GM18498 (cell line): ENCODE measurements around the gene PALM2AKAP2.
"Not testable (repeated sequence)": the region's sequence is repeated elsewhere in the genome, so short reads cannot be mapped to it uniquely, and the experiment has no call there.

Experiments
- ATAC-seq: cut with Tn5 transposase; IDR thresholded peaks from one replicate; pipeline ENCODE4 v1.9.1; 2021; ENCODE audit warnings: mild to moderate bottlenecking, moderate library complexity; ENCODE audit not compliant: unreplicated experiment

PALM2AKAP2 gene

DNA sequence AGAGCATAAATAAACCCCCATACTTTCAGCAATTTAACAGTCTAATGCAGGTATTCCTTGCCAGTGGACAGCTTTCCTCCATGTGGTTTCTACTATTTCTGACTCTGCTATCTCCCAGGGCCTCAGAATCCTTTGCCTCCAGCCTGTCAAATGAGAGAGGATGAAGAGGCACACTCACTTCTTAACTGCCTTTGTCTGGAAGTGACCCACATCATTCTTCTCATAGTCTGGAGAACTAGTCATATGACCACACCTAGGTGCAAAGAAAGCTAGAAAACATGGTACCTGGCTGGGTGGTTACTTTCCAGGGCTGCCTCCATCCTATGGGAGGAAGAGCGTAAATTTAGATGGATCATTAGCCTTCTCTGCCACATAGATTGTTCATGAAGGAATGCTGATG is 22.5 kb downstream of the PALM2AKAP2 start:
- no peak for ATAC-seq

DNA sequence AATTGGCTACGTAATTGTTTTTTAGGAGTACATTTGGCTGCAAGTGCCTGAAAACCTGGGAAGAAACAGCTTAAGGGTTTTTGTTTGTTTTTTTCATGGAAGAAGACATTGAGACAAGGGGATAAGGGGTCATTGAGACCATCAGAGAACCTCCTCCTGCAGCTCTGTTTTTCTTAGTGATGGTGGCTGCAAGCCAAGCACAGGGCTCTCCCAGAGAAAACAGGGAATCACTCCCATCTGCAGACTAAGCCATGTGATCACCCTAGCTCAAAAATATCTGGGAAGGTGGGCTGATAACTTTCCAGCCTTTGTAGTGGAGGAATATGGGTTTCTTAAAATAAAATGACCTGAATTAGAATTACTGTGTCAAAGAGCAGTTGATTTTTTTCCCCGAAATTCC is 25.1 kb downstream of the PALM2AKAP2 start:
- ATAC-seq: no peak

DNA sequence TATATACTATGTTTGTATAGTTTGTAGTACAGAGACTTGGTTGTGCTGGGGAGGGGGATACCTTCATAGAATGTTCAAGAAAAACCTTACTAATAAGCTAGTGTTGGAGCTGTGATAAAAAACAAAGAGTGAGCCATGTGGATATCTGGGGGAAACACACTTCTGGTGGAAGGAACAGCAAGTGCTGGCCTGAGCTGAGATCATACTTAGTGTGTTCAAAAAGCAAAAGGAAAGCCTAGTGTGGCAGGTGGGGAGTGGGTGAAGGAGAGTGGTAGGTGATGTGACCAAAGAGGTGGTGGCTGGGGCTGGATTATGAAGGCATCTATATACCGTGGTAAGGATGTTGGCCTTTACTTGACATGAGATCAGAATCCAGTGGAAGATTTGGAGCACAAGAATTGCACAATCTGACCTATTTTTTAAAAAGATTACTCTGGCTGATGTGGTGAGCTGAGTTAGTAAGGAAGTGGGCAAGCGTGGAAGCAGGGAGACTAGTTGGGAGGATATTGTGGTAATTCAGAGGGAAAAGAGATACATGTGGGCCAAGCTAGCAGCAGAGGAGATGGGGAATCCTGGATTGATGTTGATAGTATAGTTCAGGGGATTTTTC is 26.6 kb downstream of the PALM2AKAP2 start:
- ATAC-seq: no peak

DNA sequence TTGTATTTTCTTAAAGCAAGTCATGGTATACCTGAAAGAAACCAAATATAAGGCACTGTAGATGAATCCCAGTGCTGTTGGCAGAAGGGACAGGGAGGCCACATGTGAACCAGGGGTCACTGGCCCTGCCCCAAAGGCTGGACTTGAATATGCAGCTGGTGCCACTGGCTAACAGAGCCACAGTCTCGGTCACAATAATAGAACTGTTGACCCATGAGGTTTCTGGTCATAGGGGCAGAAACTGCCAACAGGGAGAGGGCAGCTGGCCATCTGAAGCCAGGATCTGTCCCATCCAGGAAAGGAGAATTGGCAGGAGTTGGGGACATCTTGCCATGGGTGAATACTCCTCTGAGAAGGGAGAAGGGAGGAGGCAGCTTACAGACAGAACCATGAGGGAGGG is 31.9 kb downstream of the PALM2AKAP2 start:
- no peak for ATAC-seq

DNA sequence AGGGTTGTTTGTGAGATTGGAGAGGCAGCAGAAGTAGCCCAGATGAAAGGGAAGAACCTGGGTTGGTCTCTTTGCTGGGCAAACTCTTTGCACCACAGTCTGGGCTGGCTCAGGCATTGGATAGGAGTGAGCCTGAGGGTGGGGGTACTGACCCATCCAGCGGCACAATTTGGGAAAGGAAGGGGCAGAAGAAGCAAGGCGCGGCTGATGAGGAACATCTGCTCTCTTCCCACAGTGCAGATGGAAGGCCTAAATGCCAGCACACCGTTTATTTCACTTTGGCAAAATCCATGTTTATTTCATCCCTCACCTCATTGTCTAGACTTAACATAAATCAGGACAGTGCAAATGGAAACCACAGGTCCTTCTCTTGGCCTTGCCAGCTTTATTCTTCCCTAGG is 32.3 kb downstream of the PALM2AKAP2 start:
- no peak for ATAC-seq

DNA sequence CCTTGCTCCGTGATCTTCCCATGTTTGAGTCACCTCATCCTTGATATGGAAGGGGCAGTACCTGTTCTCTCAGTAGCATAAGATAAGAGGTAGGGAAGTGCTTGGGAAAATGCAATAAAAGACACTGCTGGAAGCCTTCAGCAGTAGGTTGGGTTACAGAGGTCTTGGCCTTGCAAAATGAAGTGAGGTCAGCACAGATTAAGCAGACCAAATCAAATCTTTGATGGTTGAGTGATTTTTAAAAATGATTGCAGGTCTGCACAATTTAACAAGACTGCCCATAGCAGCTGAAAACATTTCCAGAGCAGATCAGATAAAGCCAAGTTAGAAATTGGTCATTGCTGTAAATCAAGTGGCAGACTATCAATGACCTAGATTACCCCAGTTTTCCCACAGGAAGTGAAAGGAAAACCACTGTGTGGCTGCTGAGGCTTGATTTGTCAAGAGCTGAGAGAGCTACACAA is 32.9 kb downstream of the PALM2AKAP2 start:
- ATAC-seq: no peak

DNA sequence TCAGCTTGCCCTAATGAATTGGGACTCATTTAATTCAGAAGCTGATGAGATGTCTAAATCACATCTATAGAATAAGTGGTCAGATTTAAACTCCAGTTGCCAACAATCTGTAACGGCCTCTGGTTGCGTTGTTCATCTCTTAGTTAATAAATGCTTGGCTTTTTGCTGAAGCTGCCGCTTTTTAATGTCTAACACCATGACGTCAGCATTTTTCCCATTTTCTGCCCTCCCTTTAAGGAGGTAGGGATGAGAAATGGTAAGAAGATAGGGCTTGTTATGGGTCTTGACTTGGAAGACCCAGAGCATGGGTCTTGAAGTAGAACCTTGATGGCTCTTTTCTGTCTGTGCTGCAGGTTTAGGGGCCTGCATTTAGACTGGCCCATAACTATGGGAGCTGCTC is 33.3 kb downstream of the PALM2AKAP2 start:
- no peak for ATAC-seq

DNA sequence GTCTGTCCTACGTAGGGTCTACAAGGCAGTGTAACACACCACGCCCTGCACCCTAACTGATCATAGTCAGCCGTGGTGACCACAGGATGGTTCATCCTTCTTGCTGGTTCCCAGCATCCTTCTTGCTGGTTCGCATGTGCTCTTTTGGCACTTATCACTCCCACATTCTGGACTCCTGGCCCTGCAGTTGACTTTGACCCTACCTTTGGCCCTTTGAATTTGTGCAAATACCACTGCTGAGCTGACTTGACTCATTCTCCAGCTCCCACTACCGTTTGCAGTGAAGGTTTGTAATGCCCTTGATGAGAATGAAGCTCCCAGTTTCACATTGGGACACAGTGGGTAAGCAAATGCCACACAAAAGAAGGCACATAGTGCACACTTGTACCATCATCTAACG is 33.8 kb downstream of the PALM2AKAP2 start:
- no peak for ATAC-seq

DNA sequence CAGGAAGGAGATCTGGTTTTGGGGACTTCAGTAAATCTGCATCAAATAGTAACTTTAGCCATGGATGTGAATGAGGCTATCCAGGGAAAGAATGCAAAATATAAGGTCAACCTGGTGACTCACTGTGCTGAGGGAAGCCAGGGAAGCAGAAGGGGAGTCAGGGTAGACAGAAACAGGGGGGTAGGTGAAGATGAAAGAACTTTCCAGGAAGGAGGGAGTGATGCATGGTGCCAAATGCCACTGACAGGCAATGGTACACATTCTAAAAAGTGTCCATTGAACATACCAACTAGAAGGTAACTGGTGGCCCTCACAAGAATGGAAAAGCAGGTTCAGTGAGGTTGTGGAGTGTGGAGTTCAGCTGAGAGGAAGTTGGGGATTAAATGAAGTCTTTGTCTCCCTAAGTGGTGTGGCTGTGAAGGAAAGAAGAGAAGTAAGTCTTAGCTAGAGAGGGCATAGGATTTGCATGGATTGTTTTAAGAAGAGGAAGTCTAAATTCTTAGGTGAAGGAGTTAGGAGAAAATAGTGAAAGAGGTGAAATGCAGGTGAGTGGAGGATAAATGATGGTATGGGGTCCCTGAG is 35.5 kb downstream of the PALM2AKAP2 start:
- no peak for ATAC-seq

DNA sequence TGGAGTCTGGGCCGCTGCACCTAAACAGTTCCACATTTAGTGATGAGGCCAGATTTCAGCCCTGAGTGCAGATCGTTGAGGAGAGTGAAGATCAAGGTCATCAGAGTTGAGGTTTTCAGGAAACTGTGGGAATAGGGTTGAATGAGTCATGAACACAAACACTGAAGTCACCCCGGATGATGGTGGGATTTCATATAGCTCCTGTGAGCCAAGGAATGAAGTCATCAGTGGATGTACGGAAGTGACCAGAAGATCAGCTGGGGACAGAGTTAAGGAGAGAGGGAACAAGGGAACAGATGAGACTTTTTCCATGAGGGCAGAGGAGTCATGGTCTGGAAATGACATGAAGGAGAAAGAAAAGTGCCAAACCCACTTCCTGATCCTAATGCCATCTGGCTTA is 36.5 kb downstream of the PALM2AKAP2 start:
- ATAC-seq: no peak

DNA sequence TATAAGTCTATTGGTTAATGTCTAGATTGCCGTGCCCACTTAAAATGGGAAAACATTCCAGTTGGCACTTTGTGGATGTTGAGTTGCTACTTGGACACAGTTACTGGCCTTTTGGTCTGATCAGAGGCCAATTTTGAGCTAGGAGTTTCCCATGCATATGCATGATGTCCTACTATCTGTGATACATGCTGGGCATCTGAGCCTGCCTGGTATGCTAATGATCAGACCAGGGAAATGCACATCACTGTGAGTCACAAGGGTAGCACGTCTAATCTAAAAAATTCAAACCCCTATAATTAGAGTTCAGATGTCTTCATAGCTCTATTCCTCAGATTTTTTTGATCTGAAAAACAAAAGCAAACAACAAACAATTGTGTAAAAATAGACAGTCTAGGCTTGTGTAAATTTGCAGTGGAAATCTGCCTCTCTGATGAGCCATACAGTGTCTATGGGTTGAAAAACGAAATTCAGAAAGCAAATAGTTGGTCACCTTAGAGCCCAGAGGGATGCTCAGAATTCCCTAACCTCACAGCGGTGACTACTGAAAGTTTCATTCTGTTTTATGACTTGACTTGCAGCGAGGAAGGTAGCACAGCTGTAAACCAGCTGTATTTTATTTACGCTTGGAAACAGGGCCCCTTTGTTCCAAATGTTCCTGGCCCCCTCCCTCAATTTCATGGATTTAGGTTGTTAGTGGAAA is 37.3 kb downstream of the PALM2AKAP2 start:
- ATAC-seq: no peak

DNA sequence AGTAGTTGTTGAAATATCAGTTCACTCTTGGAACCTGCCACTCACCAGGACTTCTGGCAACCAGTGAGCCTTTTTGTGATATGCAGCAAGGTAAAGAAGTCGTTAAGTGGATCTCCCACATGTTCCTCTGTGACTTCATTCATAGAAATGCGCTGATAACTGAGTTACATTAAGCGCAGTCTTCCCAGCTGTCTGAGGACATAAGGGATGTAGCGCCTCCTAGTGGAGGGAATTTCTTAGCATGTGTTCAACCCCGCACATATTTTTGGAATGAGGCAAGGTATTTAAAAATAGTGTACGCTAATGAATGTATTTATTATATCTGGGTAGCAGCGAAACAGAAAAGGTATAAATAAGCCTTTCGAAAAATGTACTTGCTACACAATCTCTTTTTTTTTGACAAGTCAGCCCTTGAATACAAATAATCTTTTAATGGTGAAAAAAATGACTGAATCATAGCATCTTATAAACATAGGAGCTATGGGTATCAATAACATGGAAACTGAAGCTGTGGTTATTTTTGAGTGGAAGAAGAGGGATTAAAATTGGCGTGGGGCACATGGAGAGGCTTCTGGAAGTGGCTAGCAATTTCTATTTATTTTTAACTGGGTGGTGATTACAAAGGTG is 38.0 kb downstream of the PALM2AKAP2 start:
- no peak for ATAC-seq

DNA sequence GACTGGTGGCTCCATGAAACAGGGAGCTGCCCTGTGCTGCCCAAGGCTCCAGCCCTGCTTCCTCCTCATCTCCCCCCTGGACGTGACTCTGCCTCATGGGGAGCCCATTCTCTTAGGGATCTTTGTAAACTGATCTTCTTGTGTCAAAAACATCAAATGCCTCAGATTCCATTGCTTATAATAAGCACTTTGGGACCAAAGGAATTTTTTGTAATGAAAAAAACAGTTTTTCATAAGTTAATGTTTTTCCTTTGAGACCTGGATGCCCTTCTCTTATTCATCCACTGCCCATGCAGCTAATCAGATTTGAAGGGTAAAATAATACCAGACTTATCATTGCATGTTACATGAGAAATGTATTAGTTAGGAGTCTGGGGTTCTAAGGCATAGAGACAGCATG is 41.7 kb downstream of the PALM2AKAP2 start:
- ATAC-seq: no peak

DNA sequence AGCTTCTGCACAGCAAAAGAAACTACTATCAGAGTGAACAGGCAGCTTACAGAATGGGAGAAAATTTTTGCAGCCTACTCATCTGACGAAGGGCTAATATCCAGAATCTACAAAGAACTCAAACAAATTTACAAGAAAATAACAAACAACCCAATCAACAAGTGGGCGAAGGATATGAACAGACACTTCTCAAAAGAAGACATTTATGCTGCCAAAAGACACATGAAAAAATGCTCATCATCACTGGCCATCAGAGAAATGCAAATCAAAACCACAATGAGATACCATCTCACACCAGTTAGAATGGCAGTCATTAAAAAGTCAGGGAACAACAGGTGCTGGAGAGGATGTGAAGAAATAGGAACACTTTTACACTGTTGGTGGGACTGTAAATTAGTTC is 45.4 kb downstream of the PALM2AKAP2 start:
- ATAC-seq: not testable (repeated sequence)

DNA sequence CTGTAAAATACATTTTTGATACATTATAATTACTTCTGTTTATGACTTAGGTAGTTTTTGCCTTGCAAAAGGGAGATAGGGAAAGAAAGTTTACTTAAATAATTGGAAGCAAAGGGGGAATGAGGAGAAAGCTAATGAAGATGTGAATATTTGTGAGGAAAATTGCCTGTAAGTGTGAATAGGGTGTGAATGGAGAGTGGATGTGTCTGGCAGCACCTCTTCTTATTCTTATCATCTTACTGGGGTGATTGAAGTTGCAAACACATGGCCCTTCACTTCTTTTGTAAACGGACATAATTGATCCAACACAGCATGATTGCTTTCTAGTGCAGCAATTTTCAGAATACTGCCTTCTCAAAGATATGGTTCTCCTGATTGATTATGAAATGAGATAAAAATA is 46.6 kb downstream of the PALM2AKAP2 start:
- ATAC-seq: no peak

DNA sequence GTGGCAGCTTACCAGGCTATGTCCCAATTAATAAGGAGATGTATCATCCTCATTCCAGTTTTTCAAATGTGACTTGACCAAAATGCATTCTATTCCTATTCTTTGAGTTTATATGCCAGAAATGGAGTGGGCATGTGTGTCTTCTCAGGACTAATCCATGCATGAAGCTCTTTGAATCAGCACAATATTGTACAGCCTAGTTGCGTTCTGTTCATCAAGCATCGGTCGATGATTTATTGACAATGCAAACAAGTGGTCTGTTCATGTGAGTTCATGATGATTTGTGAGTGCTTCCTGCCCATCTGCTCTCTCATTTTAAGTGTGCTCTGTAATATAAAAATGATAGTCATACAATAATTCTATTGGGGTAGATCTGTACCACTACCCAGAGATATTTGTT is 48.3 kb downstream of the PALM2AKAP2 start:
- ATAC-seq: no peak
